ENCODE data around the gene NMT1. TPM values are rescaled to one million over a fixed set of nuclear protein-coding genes. Genes with fewer than 3 reads are reported as not detected.
A peak's percentile ranks its signal among the peaks of the same experiment; 100 is the strongest.

Gene NMT1
- total and polyA plus RNA-seq, 2 of the 13 experiments (the other 11 are each of a cell fraction or from before 2014, with no cell fraction given) = 75.7 to 142 TPM

DNA sequence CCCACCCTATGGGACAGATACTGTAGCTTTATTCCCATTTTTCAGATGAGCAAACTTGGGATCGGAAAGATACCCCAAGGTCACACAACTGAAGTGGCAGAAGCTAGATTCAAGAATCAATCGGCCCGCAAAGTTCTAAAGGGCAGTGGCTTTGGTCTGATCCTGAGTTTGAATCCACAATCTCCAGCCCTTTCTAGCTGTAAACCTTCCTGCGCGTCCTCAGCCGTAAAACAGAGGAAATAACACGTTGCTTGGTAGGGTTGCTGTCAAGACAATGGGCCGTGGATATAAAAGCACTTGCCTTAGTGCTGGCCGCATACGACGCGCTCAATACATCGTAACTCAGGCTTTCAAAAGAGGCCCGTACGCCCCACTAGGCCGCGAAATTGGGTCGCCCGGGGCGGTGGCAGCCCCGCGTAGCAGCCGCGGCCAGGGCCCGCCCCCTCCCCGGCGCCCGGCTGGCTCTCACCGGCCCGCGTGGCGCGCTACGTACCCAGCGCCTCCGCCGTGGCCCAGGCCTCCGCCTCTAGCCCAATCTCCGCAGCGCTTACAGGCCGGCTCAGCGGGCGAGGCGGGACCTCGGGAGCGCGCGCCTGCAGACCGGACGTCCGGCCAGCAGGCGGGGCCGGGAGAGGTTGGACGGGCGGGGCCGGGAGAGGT is 9.9 kb upstream of the NMT1 start, which contains the start of gene DCAKD (continued):
- TF ChIP-seq, protein P1, sequence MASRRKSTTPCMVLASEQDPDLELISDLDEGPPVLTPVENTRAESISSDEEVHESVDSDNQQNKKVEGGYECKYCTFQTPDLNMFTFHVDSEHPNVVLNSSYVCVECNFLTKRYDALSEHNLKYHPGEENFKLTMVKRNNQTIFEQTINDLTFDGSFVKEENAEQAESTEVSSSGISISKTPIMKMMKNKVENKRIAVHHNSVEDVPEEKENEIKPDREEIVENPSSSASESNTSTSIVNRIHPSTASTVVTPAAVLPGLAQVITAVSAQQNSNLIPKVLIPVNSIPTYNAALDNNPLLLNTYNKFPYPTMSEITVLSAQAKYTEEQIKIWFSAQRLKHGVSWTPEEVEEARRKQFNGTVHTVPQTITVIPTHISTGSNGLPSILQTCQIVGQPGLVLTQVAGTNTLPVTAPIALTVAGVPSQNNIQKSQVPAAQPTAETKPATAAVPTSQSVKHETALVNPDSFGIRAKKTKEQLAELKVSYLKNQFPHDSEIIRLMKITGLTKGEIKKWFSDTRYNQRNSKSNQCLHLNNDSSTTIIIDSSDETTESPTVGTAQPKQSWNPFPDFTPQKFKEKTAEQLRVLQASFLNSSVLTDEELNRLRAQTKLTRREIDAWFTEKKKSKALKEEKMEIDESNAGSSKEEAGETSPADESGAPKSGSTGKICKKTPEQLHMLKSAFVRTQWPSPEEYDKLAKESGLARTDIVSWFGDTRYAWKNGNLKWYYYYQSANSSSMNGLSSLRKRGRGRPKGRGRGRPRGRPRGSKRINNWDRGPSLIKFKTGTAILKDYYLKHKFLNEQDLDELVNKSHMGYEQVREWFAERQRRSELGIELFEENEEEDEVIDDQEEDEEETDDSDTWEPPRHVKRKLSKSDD (CRISPR knock-in tag; IDR thresholded peaks at IDR 0.05; ENCODE audit: low read depth) = no peak
- TF ChIP-seq ZFP37 (CRISPR knock-in tag; IDR thresholded peaks at IDR 0.05; ENCODE audit: borderline replicate concordance) = no peak
- TF ChIP-seq, protein P2, sequence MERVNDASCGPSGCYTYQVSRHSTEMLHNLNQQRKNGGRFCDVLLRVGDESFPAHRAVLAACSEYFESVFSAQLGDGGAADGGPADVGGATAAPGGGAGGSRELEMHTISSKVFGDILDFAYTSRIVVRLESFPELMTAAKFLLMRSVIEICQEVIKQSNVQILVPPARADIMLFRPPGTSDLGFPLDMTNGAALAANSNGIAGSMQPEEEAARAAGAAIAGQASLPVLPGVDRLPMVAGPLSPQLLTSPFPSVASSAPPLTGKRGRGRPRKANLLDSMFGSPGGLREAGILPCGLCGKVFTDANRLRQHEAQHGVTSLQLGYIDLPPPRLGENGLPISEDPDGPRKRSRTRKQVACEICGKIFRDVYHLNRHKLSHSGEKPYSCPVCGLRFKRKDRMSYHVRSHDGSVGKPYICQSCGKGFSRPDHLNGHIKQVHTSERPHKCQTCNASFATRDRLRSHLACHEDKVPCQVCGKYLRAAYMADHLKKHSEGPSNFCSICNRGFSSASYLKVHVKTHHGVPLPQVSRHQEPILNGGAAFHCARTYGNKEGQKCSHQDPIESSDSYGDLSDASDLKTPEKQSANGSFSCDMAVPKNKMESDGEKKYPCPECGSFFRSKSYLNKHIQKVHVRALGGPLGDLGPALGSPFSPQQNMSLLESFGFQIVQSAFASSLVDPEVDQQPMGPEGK (CRISPR knock-in tag; IDR thresholded peaks at IDR 0.05) = no peak
- no peak for TF ChIP-seq ZNF616 (CRISPR knock-in tag; IDR thresholded peaks at IDR 0.05; ENCODE audit: low read depth)
- TF ChIP-seq TMF1 (CRISPR knock-in tag; IDR thresholded peaks at IDR 0.05; ENCODE audit: low read depth) = no peak
- TF ChIP-seq TAF15 (IDR thresholded peaks at IDR 0.05; ENCODE audit: low read depth, low read length, poor library complexity, severe bottlenecking) = no peak
- TF ChIP-seq ZNF431 (CRISPR knock-in tag; IDR thresholded peaks at IDR 0.05; ENCODE audit: borderline replicate concordance, low read depth) = 0 out of 2 replicates have a peak, but pooled peaks have one; percentile 13
- no peak for TF ChIP-seq ZNF792 (CRISPR knock-in tag; IDR thresholded peaks at IDR 0.05)
- peak; percentile 76 for TF ChIP-seq ZNF816 (CRISPR knock-in tag; IDR thresholded peaks at IDR 0.05; ENCODE audit: borderline replicate concordance)
- TF ChIP-seq ZNF773 (CRISPR knock-in tag; IDR thresholded peaks at IDR 0.05; ENCODE audit: borderline replicate concordance) = peak; percentile 56; the same call in 1 of the 2 replicates
- peak; percentile 83 for TF ChIP-seq ESRRA (CRISPR knock-in tag; IDR thresholded peaks at IDR 0.05; ENCODE audit: low read depth)
- TF ChIP-seq, protein P3, sequence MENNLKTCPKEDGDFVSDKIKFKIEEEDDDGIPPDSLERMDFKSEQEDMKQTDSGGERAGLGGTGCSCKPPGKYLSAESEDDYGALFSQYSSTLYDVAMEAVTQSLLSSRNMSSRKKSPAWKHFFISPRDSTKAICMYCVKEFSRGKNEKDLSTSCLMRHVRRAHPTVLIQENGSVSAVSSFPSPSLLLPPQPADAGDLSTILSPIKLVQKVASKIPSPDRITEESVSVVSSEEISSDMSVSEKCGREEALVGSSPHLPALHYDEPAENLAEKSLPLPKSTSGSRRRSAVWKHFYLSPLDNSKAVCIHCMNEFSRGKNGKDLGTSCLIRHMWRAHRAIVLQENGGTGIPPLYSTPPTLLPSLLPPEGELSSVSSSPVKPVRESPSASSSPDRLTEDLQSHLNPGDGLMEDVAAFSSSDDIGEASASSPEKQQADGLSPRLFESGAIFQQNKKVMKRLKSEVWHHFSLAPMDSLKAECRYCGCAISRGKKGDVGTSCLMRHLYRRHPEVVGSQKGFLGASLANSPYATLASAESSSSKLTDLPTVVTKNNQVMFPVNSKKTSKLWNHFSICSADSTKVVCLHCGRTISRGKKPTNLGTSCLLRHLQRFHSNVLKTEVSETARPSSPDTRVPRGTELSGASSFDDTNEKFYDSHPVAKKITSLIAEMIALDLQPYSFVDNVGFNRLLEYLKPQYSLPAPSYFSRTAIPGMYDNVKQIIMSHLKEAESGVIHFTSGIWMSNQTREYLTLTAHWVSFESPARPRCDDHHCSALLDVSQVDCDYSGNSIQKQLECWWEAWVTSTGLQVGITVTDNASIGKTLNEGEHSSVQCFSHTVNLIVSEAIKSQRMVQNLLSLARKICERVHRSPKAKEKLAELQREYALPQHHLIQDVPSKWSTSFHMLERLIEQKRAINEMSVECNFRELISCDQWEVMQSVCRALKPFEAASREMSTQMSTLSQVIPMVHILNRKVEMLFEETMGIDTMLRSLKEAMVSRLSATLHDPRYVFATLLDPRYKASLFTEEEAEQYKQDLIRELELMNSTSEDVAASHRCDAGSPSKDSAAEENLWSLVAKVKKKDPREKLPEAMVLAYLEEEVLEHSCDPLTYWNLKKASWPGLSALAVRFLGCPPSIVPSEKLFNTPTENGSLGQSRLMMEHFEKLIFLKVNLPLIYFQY (CRISPR knock-in tag; IDR thresholded peaks at IDR 0.05; ENCODE audit: borderline replicate concordance) = peak; percentile 84; the same call in 1 of the 2 replicates
- TF ChIP-seq FOSL1 (CRISPR knock-in tag; IDR thresholded peaks at IDR 0.05; ENCODE audit: borderline replicate concordance) = no peak
- TF ChIP-seq, protein P4, sequence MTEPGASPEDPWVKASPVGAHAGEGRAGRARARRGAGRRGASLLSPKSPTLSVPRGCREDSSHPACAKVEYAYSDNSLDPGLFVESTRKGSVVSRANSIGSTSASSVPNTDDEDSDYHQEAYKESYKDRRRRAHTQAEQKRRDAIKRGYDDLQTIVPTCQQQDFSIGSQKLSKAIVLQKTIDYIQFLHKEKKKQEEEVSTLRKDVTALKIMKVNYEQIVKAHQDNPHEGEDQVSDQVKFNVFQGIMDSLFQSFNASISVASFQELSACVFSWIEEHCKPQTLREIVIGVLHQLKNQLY (CRISPR knock-in tag; IDR thresholded peaks at IDR 0.05) = 0 out of 2 replicates have a peak, but pooled peaks have one; percentile 28
- no peak for TF ChIP-seq ZNF232 (CRISPR knock-in tag; IDR thresholded peaks at IDR 0.05; ENCODE audit: borderline replicate concordance)
- 0 out of 2 replicates have a peak, but pooled peaks have one; percentile 40 for TF ChIP-seq MAZ (IDR thresholded peaks at IDR 0.05; ENCODE audit: borderline replicate concordance, low read depth, low read length)
- peak; percentile 61 for TF ChIP-seq MAZ (CRISPR knock-in tag; IDR thresholded peaks at IDR 0.05; ENCODE audit: low read depth)
- no peak for TF ChIP-seq ELF4 (CRISPR knock-in tag; IDR thresholded peaks at IDR 0.05; ENCODE audit: borderline replicate concordance)

All from HepG2 (cell line).